ENCODE data around the gene KLHL24.
A peak's percentile ranks its signal among the peaks of the same experiment; 100 is the strongest.

DNA sequence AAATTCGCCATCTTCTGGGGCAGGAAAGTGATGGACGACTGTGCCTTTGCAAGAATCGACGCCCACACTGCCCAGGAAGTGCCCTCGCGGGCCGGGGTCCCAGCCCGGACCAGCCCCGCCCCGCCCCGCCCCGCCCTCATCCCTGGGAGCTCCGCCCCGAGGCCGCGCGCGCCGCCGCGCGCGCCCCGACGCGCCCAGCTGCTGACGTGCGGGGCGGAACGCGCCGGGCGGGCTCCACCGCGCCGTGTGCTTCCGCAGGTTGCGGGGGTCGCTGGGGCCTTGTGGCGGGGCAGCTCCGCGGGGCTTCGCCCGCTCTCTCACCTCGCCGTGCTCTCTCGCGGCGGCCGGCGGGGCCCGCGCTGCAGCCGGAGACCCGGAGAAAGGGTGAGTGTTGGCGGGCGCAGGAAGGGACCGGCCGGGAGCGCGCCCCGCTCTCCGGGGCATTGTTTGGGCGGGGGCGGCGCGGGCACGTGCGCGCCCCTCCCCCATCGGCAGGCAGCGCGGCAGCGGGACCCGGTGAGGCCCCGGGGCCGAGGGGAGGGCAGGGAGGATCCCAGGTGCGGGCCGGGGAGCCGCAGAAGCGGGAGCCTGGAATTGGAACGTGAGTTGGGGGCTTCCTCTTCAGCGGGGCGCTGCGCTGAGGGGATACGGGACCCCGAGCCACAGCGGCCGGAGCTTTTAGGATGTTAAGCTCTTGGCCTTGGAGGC is 62.3 kb downstream of the KLHL24 start, which contains the start of gene YEATS2:
- TF ChIP-seq, protein P1, sequence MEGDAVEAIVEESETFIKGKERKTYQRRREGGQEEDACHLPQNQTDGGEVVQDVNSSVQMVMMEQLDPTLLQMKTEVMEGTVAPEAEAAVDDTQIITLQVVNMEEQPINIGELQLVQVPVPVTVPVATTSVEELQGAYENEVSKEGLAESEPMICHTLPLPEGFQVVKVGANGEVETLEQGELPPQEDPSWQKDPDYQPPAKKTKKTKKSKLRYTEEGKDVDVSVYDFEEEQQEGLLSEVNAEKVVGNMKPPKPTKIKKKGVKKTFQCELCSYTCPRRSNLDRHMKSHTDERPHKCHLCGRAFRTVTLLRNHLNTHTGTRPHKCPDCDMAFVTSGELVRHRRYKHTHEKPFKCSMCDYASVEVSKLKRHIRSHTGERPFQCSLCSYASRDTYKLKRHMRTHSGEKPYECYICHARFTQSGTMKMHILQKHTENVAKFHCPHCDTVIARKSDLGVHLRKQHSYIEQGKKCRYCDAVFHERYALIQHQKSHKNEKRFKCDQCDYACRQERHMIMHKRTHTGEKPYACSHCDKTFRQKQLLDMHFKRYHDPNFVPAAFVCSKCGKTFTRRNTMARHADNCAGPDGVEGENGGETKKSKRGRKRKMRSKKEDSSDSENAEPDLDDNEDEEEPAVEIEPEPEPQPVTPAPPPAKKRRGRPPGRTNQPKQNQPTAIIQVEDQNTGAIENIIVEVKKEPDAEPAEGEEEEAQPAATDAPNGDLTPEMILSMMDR (IDR thresholded peaks at IDR 0.05), result no peak
- TF ChIP-seq EZH2 (IDR thresholded peaks at IDR 0.05) (peak; percentile 19), EZH2phosphoT487 (IDR thresholded peaks at IDR 0.05) (no peak)
